ENCODE measurements around the gene CNNM1. TPM values are rescaled to one million over a fixed set of nuclear protein-coding genes. Genes with fewer than 3 reads are reported as not detected.

Gene CNNM1
- total RNA-seq, 4 donors from 2014 or later, result not detected

GRCh38 chr10:99387071-99387470 is 57.9 kb downstream of the CNNM1 start:
- intact Hi-C loops (cut with DNase I; ENCODE audit: low total_unique reads) (no loop called here), in situ Hi-C loops (cut with MboI; ENCODE audit: low sequenced_read_pairs in 4 of 4) (no loop called here)
- TF ChIP-seq POLR2A (IDR thresholded peaks at IDR 0.05), result no peak
- TF ChIP-seq CTCF (IDR thresholded peaks at IDR 0.05 in 4 of 5, conservative IDR thresholded peaks at IDR 0.05 in 1 of 5), result no peak
- no peak overlapping the region for H3K4me3 ChIP-seq
- H3K27ac ChIP-seq, result no peak overlapping the region
- no peaks in the 10 kb centered on the region for H3K36me3 ChIP-seq
- no peaks in the 10 kb centered on the region for H3K9me3 ChIP-seq
- DNase-seq, result no peak
- no peak for ATAC-seq
- H3K4me1 ChIP-seq, result peaks cover 0 to 2% of the 10 kb centered on the region in 2 donors
- H3K27me3 ChIP-seq, result no peaks in the 10 kb centered on the region

- TF ChIP-seq CTCF (IDR thresholded peaks at IDR 0.05 in 4 of 5, conservative IDR thresholded peaks at IDR 0.05 in 1 of 5), result no peak
- TF ChIP-seq POLR2A (IDR thresholded peaks at IDR 0.05), result no peak
- Histone ChIP-seq H3K27me3 (no peaks in the 10 kb centered on the region), H3K36me3 (no peaks in the 10 kb centered on the region), H3K4me3 (no peak overlapping the region), H3K27ac (no peak overlapping the region), H3K4me1 (peaks cover 0 to 2% of the 10 kb centered on the region in 2 donors), H3K9me3 (no peaks in the 10 kb centered on the region)
- DNase-seq (no peak), ATAC-seq (no peak)
- intact Hi-C loops (cut with DNase I; ENCODE audit: low total_unique reads) (no loop called here), in situ Hi-C loops (cut with MboI; ENCODE audit: low sequenced_read_pairs in 4 of 4) (no loop called here)
Measured at GRCh38 chr10:99387541-99387940, 58.4 kb downstream of the CNNM1 start.

- intact Hi-C loops (cut with DNase I; ENCODE audit: low total_unique reads), result loop anchor here (5.0 kb wide), 1 partner anchor 317 kb away; no protein-coding TSS in a partner anchor
- DNase-seq (no peak), ATAC-seq (no peak)
- in situ Hi-C loops (cut with MboI; ENCODE audit: low sequenced_read_pairs in 4 of 4), result loop anchor here (5.0 to 10.0 kb wide), 2 partner anchors 47 to 225 kb away; no protein-coding TSS in a partner anchor
- Histone ChIP-seq H3K9me3 (no peaks in the 10 kb centered on the region), H3K4me1 (peaks cover 4 to 9% of the 10 kb centered on the region in 2 donors), H3K4me3 (no peak overlapping the region), H3K27ac (no peak overlapping the region), H3K27me3 (no peaks in the 10 kb centered on the region), H3K36me3 (no peaks in the 10 kb centered on the region)
- TF ChIP-seq POLR2A (IDR thresholded peaks at IDR 0.05) (no peak), CTCF (IDR thresholded peaks at IDR 0.05 in 4 of 5, conservative IDR thresholded peaks at IDR 0.05 in 1 of 5) (no peak)
Measured at GRCh38 chr10:99389729-99390480, 60.7 kb downstream of the CNNM1 start.

GRCh38 chr10:99391346-99391745 is 62.2 kb downstream of the CNNM1 start:
- H3K4me1 ChIP-seq, result peaks cover 17 to 21% of the 10 kb centered on the region in 2 donors
- intact Hi-C loops (cut with DNase I; ENCODE audit: low total_unique reads) (loop anchor here (5.0 kb wide), 1 partner anchor 316 kb away; no protein-coding TSS in a partner anchor), in situ Hi-C loops (cut with MboI; ENCODE audit: low sequenced_read_pairs in 4 of 4) (loop anchor here (5.0 to 10.0 kb wide), 2 partner anchors 46 to 223 kb away; no protein-coding TSS in a partner anchor)
- ATAC-seq (no peak), DNase-seq (no peak)
- H3K9me3 ChIP-seq, result no peaks in the 10 kb centered on the region
- no peak for TF ChIP-seq CTCF (IDR thresholded peaks at IDR 0.05 in 4 of 5, conservative IDR thresholded peaks at IDR 0.05 in 1 of 5)
- TF ChIP-seq POLR2A (IDR thresholded peaks at IDR 0.05), result no peak
- no peaks in the 10 kb centered on the region for H3K27me3 ChIP-seq
- H3K4me3 ChIP-seq, result no peak overlapping the region
- H3K27ac ChIP-seq, result no peak overlapping the region
- H3K36me3 ChIP-seq, result no peaks in the 10 kb centered on the region

All from gastrocnemius medialis (tissue), 4 donors.